A549 (cell line): ENCODE data around the gene NR2C2.

Source experiments
- EP300 ChIP-seq, 2 experiments: fragments of >200 bp; sonication (Bioruptor Twin); formaldehyde crosslinking; IDR thresholded peaks; 2 replicates in 1 of 2; 3 replicates in 1 of 2; pipeline ENCODE4 v1.6.1; 2016 to 2017
- MYC ChIP-seq: IDR thresholded peaks from 2 replicates; pipeline ENCODE4 v1.6.1; 2012; ENCODE audit warnings: mild to moderate bottlenecking, inconsistent platforms, low read length, improper control_type of control experiment, borderline replicate concordance
- PHF8 ChIP-seq: fragments of 200-600 bp; sonication (generic); IDR thresholded peaks from 2 replicates; pipeline ENCODE4 v1.6.1; 2016; ENCODE audit warnings: low read depth, mild to moderate bottlenecking, antibody characterized with exemption, moderate library complexity, borderline replicate concordance
- POLR2A ChIP-seq: IDR thresholded peaks from 2 replicates; pipeline ENCODE4 v1.6.1; 2012; ENCODE audit warnings: mild to moderate bottlenecking, low read length
- RCOR1 ChIP-seq: fragments of 150-350 bp; IDR thresholded peaks from 2 replicates; pipeline ENCODE4 v1.6.1; 2014; ENCODE audit warnings: antibody characterized with exemption, low read length, low read depth
- TF ChIP-seq, protein P1 (sequence below): fragments of >200 bp; sonication (Bioruptor Twin); formaldehyde crosslinking; IDR thresholded peaks from 3 replicates; pipeline ENCODE4 v1.5.1; 2016
- TF ChIP-seq, protein P2 (sequence below): IDR thresholded peaks from 2 replicates; pipeline ENCODE4 v1.6.1; 2012
- TF ChIP-seq, protein P3 (sequence below): fragments of 150-350 bp; IDR thresholded peaks from 2 replicates; pipeline ENCODE4 v1.6.1; 2014; ENCODE audit warnings: low read depth, mild to moderate bottlenecking, low read length

DNA sequence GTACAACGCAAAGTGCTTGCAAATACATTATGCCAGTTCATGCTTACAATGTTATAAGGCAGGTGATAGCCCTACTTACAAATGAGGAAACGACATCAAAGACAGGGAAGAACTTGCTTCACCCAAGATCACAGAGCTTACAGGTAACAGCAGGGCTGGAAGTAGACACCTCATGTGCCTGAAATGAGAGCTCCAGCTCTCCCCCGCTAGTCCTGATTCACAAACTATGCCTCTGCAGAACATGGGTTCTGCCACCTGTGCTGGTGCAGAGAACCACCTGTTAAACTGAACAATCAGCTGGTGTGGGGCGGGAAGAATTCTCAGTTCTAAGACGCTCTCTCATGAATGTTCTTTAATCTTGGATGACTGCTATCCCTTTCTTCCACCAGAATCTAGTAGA is 144.2 kb downstream of the NR2C2 start:
- TF ChIP-seq, protein P1, sequence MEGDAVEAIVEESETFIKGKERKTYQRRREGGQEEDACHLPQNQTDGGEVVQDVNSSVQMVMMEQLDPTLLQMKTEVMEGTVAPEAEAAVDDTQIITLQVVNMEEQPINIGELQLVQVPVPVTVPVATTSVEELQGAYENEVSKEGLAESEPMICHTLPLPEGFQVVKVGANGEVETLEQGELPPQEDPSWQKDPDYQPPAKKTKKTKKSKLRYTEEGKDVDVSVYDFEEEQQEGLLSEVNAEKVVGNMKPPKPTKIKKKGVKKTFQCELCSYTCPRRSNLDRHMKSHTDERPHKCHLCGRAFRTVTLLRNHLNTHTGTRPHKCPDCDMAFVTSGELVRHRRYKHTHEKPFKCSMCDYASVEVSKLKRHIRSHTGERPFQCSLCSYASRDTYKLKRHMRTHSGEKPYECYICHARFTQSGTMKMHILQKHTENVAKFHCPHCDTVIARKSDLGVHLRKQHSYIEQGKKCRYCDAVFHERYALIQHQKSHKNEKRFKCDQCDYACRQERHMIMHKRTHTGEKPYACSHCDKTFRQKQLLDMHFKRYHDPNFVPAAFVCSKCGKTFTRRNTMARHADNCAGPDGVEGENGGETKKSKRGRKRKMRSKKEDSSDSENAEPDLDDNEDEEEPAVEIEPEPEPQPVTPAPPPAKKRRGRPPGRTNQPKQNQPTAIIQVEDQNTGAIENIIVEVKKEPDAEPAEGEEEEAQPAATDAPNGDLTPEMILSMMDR, result no peak
- TF ChIP-seq RCOR1, result no peak
- TF ChIP-seq MYC, result no peak
- TF ChIP-seq PHF8, result no peak
- TF ChIP-seq, protein P2, sequence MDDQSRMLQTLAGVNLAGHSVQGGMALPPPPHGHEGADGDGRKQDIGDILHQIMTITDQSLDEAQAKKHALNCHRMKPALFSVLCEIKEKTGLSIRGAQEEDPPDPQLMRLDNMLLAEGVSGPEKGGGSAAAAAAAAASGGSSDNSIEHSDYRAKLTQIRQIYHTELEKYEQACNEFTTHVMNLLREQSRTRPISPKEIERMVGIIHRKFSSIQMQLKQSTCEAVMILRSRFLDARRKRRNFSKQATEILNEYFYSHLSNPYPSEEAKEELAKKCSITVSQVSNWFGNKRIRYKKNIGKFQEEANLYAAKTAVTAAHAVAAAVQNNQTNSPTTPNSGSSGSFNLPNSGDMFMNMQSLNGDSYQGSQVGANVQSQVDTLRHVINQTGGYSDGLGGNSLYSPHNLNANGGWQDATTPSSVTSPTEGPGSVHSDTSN, result no peak
- no peak for TF ChIP-seq EP300 (IDR thresholded peaks at IDR 0.05)
- no peak for TF ChIP-seq POLR2A
- TF ChIP-seq, protein P3, sequence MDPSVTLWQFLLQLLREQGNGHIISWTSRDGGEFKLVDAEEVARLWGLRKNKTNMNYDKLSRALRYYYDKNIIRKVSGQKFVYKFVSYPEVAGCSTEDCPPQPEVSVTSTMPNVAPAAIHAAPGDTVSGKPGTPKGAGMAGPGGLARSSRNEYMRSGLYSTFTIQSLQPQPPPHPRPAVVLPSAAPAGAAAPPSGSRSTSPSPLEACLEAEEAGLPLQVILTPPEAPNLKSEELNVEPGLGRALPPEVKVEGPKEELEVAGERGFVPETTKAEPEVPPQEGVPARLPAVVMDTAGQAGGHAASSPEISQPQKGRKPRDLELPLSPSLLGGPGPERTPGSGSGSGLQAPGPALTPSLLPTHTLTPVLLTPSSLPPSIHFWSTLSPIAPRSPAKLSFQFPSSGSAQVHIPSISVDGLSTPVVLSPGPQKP, result no peak
